ENCODE data around the gene VTI1A.
"Not testable (repeated sequence)": the region's sequence is repeated elsewhere in the genome, so short reads cannot be mapped to it uniquely, and the experiment has no call there.

The VTI1A gene

GRCh38 chr10:112721080-112721698 is 274.2 kb downstream of the VTI1A start:
- FAIRE-seq (no peak), DNase-seq (ENCODE audit: insufficient read length, low spot score) (no peak)
- TF ChIP-seq CTCF (IDR thresholded peaks at IDR 0.05; ENCODE audit: insufficient read depth, missing control alignments), result peak; percentile 78

DNA sequence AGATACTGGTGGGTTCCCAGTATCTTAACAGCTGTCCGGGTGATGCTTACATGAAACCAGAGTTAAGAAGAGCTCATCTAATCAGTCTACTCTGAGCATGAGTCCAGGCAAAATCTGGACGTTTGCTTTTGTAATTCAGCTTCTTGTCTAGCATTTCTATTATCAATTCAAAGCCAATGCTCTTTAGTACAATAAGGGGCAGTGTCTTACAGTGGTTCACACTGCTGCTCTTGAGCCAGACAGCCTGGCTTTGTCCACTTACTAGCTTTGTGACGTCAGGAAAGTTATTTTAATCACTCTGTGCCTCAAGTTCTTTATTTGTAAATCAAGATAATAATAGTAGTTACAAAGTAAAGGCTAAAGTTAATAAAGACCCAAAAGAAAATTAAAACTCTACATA is 275.7 kb downstream of the VTI1A start:
- FAIRE-seq, result no peak
- no peak for DNase-seq (ENCODE audit: insufficient read length, low spot score)
- no peak for TF ChIP-seq CTCF (IDR thresholded peaks at IDR 0.05; ENCODE audit: insufficient read depth, missing control alignments)

DNA sequence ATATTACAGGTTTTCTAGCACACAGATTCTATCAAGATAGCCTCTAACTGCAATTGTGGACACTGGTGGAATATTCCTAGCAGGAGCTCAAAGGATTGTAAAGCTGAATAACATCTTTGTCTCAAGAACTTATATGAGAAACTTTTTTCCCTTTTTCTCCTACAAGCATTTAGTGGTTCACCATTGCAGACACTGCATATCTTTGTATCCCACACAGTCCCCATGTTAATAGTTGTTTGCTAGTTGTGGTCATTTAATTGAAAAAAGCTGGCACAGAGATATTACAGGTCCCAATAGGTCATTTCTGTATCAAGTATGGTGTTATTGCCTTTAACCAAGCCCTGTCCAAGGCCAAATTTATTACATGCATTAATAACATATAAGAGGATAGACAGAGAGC is 276.9 kb downstream of the VTI1A start:
- FAIRE-seq (no peak), DNase-seq (ENCODE audit: insufficient read length, low spot score) (no peak)
- no peak for TF ChIP-seq CTCF (IDR thresholded peaks at IDR 0.05; ENCODE audit: insufficient read depth, missing control alignments)

DNA sequence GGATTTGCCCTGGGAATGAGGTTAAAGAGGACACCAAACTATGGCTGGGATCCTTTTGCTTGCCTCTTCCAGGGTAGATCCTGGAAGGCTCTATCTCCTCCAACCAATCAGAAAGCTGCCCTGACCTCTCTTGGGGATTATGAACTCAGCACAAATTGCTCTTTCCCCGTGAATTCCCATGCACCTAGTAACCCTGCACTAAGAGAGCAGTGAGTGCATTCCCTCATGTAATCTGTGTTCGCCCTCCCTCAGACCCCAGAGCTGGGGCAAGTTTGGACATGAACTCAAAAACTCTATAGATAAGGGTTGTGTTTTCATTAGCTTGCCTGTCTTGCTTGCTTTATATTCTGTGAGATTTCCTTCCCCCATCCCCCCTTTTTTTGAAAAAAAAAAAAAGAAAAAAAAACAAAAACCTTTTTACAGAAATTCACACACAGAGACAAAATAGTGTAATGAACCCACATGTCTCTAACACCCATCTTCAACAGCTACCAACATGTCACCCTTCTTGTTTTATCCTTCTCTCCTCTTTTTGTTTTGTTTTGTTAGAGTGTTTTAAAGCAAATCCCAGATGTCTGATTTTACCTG is 277.5 kb downstream of the VTI1A start:
- TF ChIP-seq CTCF (IDR thresholded peaks at IDR 0.05; ENCODE audit: insufficient read depth, missing control alignments), result no peak
- DNase-seq (ENCODE audit: insufficient read length, low spot score), result no peak
- no peak for FAIRE-seq

DNA sequence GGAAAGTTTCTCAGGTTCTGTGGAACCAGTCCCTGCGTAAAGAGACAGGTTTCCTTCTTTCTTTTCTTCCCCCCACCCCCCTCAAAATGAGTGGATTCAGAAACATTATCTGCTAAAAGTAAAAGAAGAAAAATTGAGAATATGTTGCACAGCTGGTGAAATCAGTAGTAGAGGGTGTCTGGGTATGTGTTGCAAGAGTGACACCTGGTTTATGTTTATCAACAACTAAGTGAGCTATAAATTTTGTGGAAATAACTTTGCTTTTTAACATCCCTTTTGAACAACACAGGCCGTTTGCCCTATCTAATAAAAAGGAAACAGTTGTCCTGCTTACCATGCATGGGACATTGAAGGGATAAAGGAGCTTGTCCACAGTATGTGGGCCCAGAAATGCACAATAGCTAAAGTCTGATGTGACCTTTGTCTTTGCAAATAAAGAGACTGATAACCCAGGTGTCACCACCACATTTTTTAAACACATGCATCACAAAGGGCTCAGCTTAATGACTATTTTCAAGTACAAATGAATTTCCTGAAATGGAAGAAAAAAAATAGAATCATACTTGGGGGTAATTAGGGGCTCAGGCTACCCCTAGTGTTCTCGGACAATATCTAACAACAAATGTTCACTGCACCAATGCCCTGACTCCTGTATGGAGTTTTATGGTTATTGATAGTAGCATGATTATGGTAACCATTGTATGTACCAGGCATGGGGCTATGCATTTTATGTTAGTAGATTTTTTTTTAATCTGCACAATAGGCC is 281.3 kb downstream of the VTI1A start:
- no peak for FAIRE-seq
- DNase-seq (ENCODE audit: insufficient read length, low spot score), result no peak
- no peak for TF ChIP-seq CTCF (IDR thresholded peaks at IDR 0.05; ENCODE audit: insufficient read depth, missing control alignments)

- no peak for TF ChIP-seq CTCF (IDR thresholded peaks at IDR 0.05; ENCODE audit: insufficient read depth, missing control alignments)
- FAIRE-seq, result no peak
- DNase-seq (ENCODE audit: insufficient read length, low spot score), result no peak
Measured at GRCh38 chr10:112728997-112729396, 282.0 kb downstream of the VTI1A start.

DNA sequence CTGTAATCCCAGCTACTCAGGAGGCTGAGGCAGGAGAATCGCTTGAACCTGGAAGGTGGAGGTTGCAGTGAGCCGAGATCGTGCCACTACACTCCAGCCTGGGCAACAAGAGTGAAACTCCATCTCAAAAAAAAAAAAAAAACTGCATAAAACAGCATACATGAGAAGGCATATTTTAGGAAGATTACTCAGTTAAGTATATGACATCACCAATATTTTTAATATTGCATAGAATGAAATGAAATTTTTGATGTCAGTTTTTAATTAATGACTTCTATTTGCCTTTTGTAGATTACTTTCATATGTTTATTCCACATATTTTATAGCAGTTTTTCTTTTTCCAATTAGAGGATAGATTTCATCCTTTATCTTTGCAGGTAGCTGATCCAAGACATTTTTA is 284.4 kb downstream of the VTI1A start:
- not testable (repeated sequence) for FAIRE-seq; DNase-seq (ENCODE audit: insufficient read length, low spot score)
